ENCODE data around the gene OR5T3. TPM values are rescaled to one million over a fixed set of nuclear protein-coding genes. Genes with fewer than 3 reads are reported as not detected.
"Not testable (repeated sequence)": the region's sequence is repeated elsewhere in the genome, so short reads cannot be mapped to it uniquely, and the experiment has no call there.

Gene OR5T3
- not detected for polyA plus RNA-seq (ENCODE audit: insufficient read length in 3 of 3)

DNA sequence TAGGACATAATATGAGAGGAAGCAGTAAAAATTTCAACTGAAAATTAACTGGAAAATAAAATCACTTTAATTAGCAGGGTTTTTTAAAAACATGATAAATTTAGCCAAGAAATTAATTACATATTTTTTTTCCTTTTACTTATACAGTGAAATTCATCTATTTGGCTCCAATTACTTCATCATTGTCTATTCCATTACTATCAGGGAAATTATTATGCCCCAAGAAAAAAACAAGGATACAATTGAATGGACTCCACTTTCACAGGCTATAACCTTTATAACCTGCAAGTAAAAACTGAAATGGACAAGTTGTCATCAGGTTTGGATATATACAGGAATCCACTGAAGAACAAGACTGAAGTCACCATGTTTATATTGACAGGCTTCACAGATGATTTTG lies at the start of gene OR5T3:
Gene OR5T3, plus strand, starts transcription at position 301 of the 400 bp plus-strand sequence. Its CDS starts 0 bp downstream, at position 301.
- DNase-seq (ENCODE audit: low read depth in 3 of 3, low spot score in 2 of 3) = no peak

DNA sequence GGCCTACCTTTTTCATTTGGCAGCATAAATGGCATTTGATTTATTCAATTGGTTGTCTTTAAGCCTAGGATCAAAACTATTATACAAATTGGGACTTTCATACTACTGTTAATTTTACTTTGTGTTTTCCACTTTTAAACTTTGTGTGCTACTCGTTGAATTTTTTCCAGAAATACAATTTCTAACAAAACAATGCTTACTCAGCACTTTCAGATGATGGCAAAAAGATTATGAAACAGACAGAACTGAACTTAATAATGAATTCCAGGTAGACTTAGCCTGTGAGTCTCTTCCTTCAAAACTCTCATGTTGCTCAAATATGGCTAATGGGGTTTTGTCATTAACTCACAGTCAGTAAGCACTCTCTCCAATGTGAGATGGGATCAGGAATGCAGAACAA lies 44.3 kb upstream of the OR5T3 start:
- DNase-seq (ENCODE audit: low read depth in 3 of 3, low spot score in 2 of 3) = no peak

DNA sequence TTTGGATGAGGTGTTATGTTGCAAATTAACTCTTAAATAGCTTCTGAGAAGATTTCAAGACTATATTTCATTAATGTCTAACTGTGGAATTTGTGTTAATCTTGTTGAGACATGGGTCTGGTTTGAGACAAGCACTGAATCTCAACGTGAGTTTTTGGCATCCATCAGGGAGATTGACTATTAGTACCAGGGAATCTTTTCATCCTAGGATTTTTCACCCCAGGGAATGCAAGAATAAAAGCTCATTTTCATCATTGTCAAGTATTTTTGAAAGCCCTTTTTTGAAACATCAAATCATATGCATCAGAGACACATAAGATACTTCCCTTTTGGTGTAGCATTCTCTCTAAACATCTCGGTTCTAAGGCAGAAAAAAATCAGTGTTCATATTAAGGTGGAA lies 37.5 kb upstream of the OR5T3 start:
- no peak for DNase-seq (ENCODE audit: low read depth in 3 of 3, low spot score in 2 of 3)

DNA sequence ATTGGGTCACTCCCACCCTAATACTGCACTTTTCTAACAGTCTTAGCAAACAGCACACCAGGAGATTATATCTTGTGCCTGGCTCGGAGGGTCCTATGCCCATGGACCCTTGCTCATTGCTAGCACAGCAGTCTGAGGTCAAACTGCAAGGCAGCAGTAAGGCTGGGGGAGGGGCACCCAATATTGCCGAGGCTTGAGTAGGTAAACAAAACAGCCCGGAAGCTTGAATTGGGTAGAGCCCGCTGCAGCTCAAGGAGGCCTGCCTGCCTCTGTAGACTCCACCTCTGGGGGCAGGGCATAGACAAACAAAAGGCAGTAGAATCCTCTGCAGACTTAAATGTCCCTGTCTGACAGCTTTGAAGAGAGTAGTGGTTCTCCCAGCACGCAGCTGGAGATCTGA lies 32.3 kb upstream of the OR5T3 start:
- not testable (repeated sequence) for DNase-seq (ENCODE audit: low read depth in 3 of 3, low spot score in 2 of 3)

DNA sequence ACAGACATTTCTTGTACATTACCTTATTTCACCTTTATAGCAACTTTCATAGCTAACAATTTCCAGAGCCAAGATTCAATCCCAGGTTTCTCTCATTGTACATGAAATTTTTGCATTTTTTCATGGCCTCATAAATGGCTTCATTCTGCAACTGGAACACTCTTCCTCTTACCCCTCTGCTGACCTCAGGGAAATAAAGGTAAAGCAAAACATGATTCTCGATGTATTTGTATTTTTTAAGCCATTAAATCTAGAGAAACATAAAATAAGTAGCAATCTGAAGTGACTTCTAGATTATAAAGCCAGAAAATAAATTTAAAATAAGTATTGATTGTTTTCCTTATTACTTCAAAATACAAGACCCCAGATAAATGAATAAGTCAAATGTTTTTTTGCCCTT lies 17.9 kb upstream of the OR5T3 start, which contains the start of gene OR5T2:
Gene OR5T2, minus strand, starts transcription at position 101 of the 400 bp plus-strand sequence. CDS start 1,193 bp downstream, outside the sequence.
- DNase-seq (ENCODE audit: low read depth in 3 of 3, low spot score in 2 of 3) = no peak

DNA sequence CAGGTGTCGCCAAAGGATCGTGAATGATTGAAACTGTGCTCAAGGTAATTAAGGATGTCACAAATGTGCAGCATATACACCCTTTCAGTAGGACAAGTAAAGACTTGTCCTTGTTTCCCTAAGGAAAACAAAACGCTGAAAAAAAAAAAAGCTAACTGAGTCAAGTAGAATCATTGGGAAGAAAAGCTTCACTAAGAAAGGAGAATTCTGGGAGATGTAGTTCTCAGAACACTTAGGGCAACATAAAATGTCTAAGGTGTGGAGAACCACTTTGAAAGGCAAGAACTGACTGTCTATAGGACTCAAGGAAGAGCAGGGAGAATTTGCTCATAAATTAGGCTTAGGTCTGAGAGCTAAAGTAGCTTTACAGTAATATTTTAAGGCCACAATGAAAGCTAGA lies 19.0 kb downstream of the OR5T3 start:
- no peak for DNase-seq (ENCODE audit: low read depth in 3 of 3, low spot score in 2 of 3)

DNA sequence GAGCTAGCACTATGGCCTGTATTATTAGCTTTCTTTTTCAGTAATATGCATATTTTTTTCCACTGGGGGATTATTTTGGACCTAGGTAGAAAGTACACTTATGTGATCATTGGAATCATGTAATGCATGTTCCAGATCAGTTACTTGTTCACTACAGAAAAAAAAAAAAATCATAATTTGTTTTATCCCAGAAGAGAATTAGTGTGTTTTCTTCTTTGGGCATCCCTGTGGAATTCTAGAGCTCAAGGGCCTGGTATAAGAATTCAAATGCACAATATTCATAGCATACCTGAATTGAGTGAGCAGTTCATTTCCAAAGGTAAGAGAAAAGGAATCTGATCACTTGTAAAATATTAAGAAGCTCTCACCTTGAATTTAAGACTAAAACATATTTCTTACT lies 21.8 kb downstream of the OR5T3 start, which contains the start of gene OR5T1:
Gene OR5T1, plus strand, starts transcription at position 301 of the 400 bp plus-strand sequence. CDS start 1,485 bp downstream, outside the sequence.
- DNase-seq (ENCODE audit: low read depth in 3 of 3, low spot score in 2 of 3) = no peak

DNA sequence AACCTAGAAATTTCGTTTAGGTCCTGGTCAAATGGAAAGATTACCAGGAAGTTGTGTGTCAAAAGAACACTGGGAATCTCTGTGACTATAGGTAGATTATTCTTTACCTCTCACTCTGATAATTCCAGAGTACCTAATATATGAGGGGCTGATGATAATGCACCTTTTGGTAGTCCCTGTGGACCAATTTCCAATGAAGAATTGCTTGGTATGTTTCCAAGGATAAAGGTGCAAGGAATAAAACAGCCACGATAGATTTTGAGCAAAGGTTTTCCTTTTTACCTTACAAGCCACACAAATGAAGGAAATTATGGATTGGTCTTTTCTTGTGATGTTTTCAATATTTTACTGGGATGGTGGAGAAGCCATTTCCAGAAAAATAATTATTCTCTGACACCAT lies 40.1 kb downstream of the OR5T3 start, which contains the start of gene OR8H1:
Gene OR8H1, minus strand, starts transcription at position 101 of the 400 bp plus-strand sequence. CDS start 1,192 bp downstream, outside the sequence.
- no peak for DNase-seq (ENCODE audit: low read depth in 3 of 3, low spot score in 2 of 3)

DNA sequence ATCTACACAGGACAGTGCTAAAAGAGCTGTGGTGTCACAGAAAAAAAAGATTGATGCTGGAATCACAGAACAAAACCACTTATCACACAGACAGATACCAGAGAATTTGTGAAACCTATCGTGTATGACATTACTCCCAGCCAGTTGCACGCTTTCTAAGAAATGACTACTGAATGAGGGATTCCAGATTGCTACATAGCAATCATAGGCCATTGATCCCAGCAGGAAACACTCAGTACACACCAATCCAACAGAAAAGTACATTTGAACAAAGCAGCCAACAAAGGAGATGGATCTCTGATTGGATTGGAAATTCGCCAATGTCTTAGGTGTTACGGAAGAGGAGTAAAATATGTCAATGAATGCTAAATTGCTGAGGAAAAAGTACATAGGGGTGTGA lies 44.8 kb downstream of the OR5T3 start:
- DNase-seq (ENCODE audit: low read depth in 3 of 3, low spot score in 2 of 3) = no peak

Other genes starting within 250 kb of the OR5T3 start
- gene OR5AS1, start 224.6 kb upstream of the OR5T3 start, polyA plus RNA-seq (ENCODE audit: insufficient read length in 3 of 3) = under 1 TPM; 0.03 to 0.04 (median 0.03) TPM
- not detected for gene OR8I2, start 158.9 kb upstream of the OR5T3 start, polyA plus RNA-seq (ENCODE audit: insufficient read length in 3 of 3)
- under 1 TPM in 1 of 3 donors, not detected in 2; 0.04 TPM for gene OR8H2, start 148.6 kb upstream of the OR5T3 start, polyA plus RNA-seq (ENCODE audit: insufficient read length in 3 of 3)
- gene OR8H3, start 129.9 kb upstream of the OR5T3 start, polyA plus RNA-seq (ENCODE audit: insufficient read length in 3 of 3) = not detected
- gene OR8J3, start 112.1 kb upstream of the OR5T3 start, polyA plus RNA-seq (ENCODE audit: insufficient read length in 3 of 3) = not detected
- not detected for gene OR8K5, start 91.9 kb upstream of the OR5T3 start, polyA plus RNA-seq (ENCODE audit: insufficient read length in 3 of 3)
- gene OR5J2, start 75.6 kb upstream of the OR5T3 start, polyA plus RNA-seq (ENCODE audit: insufficient read length in 3 of 3) = not detected
- gene OR5T2, start 18.0 kb upstream of the OR5T3 start, polyA plus RNA-seq (ENCODE audit: insufficient read length in 3 of 3) = not detected
- not detected for gene OR5T1, start 21.9 kb downstream of the OR5T3 start, polyA plus RNA-seq (ENCODE audit: insufficient read length in 3 of 3)
- not detected for gene OR8H1, start 40.0 kb downstream of the OR5T3 start, polyA plus RNA-seq (ENCODE audit: insufficient read length in 3 of 3)
- gene OR8K3, start 62.9 kb downstream of the OR5T3 start, polyA plus RNA-seq (ENCODE audit: insufficient read length in 3 of 3) = not detected
- gene OR8K1, start 93.8 kb downstream of the OR5T3 start, polyA plus RNA-seq (ENCODE audit: insufficient read length in 3 of 3) = not detected
- gene OR8J1, start 102.0 kb downstream of the OR5T3 start, polyA plus RNA-seq (ENCODE audit: insufficient read length in 3 of 3) = not detected
- gene OR8U1, start 123.4 kb downstream of the OR5T3 start, polyA plus RNA-seq (ENCODE audit: insufficient read length in 3 of 3) = not detected
- gene OR5AL1, start 160.4 kb downstream of the OR5T3 start, polyA plus RNA-seq (ENCODE audit: insufficient read length in 3 of 3) = not detected
- gene OR5M3, start 221.1 kb downstream of the OR5T3 start, polyA plus RNA-seq (ENCODE audit: insufficient read length in 3 of 3) = not detected
- gene OR5M8, start 239.1 kb downstream of the OR5T3 start, polyA plus RNA-seq (ENCODE audit: insufficient read length in 3 of 3) = not detected